GM10266 (cell line): ENCODE data around the gene HCRTR1.

ENCODE experiments used
- DNase-seq: peaks from one replicate; pipeline ENCODE4 v3.0.0; 2012; ENCODE audit errors: extremely low spot score
- TF ChIP-seq, protein P1 (sequence below): IDR thresholded peaks from 2 replicates; pipeline ENCODE4 v1.5.1; 2012; ENCODE audit warnings: mild to moderate bottlenecking, low read depth; ENCODE audit not compliant: control insufficient read depth, insufficient read depth; ENCODE audit errors: missing control alignments

Gene HCRTR1

DNA sequence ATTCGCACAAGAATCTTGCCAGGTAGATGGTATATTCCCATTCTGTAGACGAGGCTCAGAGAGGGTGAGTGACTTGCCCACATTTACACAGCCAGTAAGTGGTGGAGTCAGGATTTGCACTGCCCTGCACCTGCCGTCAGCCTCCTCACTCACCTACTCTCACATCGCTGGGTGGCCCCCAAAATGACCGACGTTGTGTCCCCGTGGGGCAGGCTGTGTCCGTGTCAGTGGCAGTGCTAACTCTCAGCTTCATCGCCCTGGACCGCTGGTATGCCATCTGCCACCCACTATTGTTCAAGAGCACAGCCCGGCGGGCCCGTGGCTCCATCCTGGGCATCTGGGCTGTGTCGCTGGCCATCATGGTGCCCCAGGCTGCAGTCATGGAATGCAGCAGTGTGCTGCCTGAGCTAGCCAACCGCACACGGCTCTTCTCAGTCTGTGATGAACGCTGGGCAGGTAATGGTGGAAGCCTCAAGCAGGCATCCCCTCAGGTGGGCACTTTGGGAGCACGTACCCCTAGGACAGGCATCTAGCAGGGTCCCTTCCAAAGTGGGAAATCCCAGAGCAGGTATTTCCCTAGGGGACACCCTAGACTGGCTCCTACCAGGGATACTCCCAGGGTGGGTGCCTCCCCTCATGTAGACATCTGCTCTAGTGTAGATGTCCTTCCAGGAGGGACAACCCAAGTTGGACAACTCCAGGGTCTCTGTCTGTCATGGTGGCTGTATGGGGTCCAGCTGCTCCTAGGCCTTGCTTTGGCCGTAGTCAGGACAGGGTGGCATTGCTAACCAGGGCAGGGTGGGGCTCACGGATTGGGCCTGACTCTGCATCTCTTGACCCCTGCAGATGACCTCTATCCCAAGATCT lies 3.4 kb downstream of the HCRTR1 start:
- DNase-seq: no peak
- TF ChIP-seq, protein P1, sequence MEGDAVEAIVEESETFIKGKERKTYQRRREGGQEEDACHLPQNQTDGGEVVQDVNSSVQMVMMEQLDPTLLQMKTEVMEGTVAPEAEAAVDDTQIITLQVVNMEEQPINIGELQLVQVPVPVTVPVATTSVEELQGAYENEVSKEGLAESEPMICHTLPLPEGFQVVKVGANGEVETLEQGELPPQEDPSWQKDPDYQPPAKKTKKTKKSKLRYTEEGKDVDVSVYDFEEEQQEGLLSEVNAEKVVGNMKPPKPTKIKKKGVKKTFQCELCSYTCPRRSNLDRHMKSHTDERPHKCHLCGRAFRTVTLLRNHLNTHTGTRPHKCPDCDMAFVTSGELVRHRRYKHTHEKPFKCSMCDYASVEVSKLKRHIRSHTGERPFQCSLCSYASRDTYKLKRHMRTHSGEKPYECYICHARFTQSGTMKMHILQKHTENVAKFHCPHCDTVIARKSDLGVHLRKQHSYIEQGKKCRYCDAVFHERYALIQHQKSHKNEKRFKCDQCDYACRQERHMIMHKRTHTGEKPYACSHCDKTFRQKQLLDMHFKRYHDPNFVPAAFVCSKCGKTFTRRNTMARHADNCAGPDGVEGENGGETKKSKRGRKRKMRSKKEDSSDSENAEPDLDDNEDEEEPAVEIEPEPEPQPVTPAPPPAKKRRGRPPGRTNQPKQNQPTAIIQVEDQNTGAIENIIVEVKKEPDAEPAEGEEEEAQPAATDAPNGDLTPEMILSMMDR: no peak

DNA sequence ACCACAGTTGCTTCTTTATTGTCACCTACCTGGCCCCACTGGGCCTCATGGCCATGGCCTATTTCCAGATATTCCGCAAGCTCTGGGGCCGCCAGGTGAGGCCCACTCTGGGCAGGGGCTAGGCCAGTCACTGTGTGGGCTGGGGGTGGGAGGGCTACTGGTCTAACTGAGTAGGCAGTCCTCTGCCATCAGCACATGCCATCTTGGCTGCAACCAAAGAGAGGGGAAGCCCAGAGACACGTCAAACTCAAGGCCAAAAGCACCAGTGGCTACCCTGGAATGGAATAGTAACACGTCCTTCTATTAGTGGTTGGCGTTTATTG lies 4.0 kb downstream of the HCRTR1 start:
- DNase-seq: no peak
- TF ChIP-seq, protein P1: no peak

DNA sequence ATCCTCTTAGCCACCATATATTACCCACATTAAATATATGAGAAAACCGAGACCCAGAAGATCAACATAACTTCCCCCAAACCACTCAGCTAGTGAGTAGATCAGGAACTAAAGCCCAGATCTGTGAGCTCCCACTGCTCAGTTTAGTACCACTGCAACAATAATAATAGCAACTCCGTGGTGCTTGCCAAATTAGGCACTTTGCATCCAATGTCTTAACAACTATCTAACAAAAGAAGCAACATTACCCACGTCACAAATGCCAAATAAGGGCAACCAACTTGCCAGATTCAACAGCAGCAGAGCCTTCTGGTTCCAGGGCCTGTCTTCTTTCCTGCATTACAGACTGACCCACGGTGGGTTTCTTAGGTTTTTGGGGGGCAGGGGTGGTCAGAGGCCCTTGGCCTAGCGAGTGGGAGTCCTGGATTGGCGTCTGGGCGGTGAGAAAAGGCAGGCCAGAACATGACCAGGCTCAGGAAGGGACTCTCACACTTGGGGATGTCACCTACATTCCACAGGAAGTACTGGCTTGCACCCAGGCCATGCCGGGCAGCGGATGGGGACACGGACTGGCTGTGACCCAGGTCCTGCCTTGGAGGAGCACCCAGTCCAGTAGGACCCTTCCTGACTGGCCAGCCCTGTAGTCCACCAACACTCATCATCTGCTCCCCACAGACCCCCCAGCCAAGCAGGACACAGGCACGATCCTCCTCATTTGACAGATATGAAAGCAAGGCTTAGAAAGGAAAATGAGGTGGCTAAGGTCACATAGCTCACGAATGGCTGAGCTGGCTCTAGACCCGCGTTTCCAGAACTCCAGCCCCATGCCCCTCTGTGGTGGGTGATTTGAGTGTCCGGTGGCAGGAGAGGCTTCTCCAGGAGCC lies 4.6 kb downstream of the HCRTR1 start:
- TF ChIP-seq, protein P1: no peak
- DNase-seq: no peak

DNA sequence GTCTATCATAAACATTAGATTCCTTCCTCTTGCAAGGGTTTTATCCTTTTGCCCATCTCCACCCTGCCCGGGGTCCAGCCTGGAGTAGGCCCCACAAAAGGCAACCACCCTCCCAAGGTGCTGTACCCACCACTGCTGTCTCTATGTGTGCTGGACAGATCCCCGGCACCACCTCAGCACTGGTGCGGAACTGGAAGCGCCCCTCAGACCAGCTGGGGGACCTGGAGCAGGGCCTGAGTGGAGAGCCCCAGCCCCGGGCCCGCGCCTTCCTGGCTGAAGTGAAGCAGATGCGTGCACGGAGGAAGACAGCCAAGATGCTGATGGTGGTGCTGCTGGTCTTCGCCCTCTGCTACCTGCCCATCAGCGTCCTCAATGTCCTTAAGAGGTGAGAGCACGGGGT lies 5.9 kb downstream of the HCRTR1 start:
- TF ChIP-seq, protein P1: no peak

DNA sequence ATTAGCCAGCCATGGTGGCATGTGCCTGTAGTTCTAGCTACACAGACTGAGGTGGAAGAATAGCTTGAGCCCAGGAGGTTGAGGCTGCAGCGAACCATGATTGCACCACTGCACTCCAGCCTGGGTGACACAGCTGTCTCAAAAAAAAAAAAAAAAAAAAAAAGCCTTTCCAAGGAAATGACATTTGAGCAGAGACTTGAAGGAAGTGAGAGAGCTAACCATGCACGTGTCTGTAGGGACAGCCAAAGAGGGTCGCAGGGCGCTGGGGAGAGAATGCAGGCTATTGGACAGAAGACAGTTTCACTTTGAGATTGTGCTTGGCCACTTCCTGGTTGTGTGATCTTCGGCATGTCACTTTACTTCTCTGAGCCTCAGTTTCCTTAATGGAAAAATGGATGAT lies 6.8 kb downstream of the HCRTR1 start:
- TF ChIP-seq, protein P1: no peak
- no peak for DNase-seq

More for the DNA sequence above, 5.9 kb downstream of the HCRTR1 start:
- DNase-seq: no peak

DNA sequence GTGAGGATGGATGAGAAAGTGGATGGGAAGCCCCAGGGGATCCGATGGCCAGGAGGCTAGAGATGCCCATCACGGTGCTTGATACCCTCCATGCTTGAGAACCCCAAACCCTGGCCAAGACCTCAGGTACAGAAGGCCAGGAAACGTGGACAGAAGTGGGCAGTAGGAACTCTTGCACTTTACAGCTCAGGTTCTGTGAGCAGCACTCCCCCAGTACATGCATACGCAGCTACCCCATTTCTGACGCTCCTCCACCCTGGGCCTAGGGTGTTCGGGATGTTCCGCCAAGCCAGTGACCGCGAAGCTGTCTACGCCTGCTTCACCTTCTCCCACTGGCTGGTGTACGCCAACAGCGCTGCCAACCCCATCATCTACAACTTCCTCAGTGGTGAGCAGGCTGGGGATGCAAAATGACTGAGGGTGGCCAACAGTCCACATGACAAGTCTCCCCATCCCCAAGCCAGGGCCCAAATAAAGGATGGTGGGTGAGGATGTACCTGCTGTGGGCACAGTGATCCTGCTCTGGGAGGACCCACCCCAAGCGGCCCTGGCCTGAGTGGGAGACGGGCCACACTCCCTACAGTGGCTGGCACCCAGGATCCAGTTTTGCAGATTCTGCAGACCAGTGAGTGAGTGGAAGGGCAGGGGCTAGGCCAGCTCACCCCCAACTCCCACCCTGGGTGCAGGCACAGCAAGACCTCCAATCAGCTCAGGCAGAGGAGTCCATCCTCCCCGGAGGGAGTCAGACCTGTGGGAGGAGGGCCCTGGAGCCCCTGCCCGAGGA lies 7.4 kb downstream of the HCRTR1 start:
- DNase-seq: no peak
- TF ChIP-seq, protein P1: no peak
